Gastrocnemius medialis (tissue), 4 donors: Measurements from ENCODE around the gene OGDH. TPM values are rescaled to one million over a fixed set of nuclear protein-coding genes. Genes with fewer than 3 reads are reported as not detected.
"Not testable (repeated sequence)": the region's sequence is repeated elsewhere in the genome, so short reads cannot be mapped to it uniquely, and the experiment has no call there.

Source experiments
- ATAC-seq, 2 donors: fragments of 150-250 bp; one replicate each; pipeline ENCODE4 v1.9.1; 2016
- DNase-seq, 2 donors: peaks; one replicate each; pipeline ENCODE4 v3.0.0-alpha.2; 2019
- H3K27ac ChIP-seq, 4 donors: fragments of 200-600 bp; sonication (generic); 1 replicate in 1 of 4; 2 replicates in 3 of 4; pipeline ENCODE4 v1.5.1; 2016 to 2018; ENCODE audit warnings: mild to moderate bottlenecking in 2 of 4, moderate library complexity in 1 of 4
- H3K27me3 ChIP-seq, 3 donors: fragments of 200-600 bp; sonication (generic) in 2 of 3; 1 replicate in 1 of 3; 2 replicates in 2 of 3; pipeline versions ENCODE4 v1.5.1 to v1.6.0; 2016 to 2019; ENCODE audit warnings: mild to moderate bottlenecking in 1 of 3, moderate library complexity in 1 of 3
- H3K36me3 ChIP-seq, 2 donors: fragments of 200-600 bp; sonication (generic) in 1 of 2; one replicate each; pipeline ENCODE4 v1.5.1; 2017 to 2018
- H3K4me1 ChIP-seq, 2 donors: fragments of 200-600 bp; sonication (generic) in 1 of 2; one replicate each; pipeline ENCODE4 v1.5.1; 2016 to 2017; ENCODE audit warnings: mild to moderate bottlenecking in 2 of 2
- H3K4me3 ChIP-seq, 4 donors: fragments of 200-600 bp; sonication (generic) in 3 of 4; 1 replicate in 1 of 4; 2 replicates in 3 of 4; pipeline ENCODE4 v1.5.1; 2016 to 2019; ENCODE audit warnings: mild to moderate bottlenecking in 2 of 4
- H3K9me3 ChIP-seq, 3 donors: fragments of 200-600 bp; sonication (generic) in 2 of 3; 1 replicate in 1 of 3; 2 replicates in 2 of 3; pipeline ENCODE4 v1.5.1; 2016 to 2019
- CTCF ChIP-seq, 5 experiments: fragments of 450-650 bp in 3 of 5; fragments of 200-600 bp in 2 of 5; sonication (generic) in 2 of 5; IDR thresholded peaks in 4 of 5; conservative IDR thresholded peaks in 1 of 5; 1 replicate in 4 of 5; 2 replicates in 1 of 5; pipeline ENCODE4 v1.5.1; 2016 to 2019; ENCODE audit warnings: antibody characterized with exemption in 5 of 5, mild to moderate bottlenecking in 3 of 5, moderate library complexity in 3 of 5
- POLR2A ChIP-seq, 2 donors: fragments of 450-650 bp; IDR thresholded peaks; one replicate each; pipeline ENCODE4 v1.6.1; 2017; ENCODE audit warnings: antibody characterized with exemption in 2 of 2, mild to moderate bottlenecking in 2 of 2, moderate library complexity in 2 of 2
- in situ Hi-C, 4 donors: fragments of 200-750 bp; cut with MboI; loops; one replicate each; pipeline versions ENCODE4 v1.15.0 to v1.8.0; 2017; ENCODE audit warnings: low sequenced_read_pairs in 4 of 4
- intact Hi-C: fragments of 100-400 bp; cut with DNase I; formaldehyde crosslinking; loops from one replicate; pipeline ENCODE4 v1.15.1; 2023; ENCODE audit warnings: low total_unique reads
- total RNA-seq, 4 donors: library from RNA; depleted of rRNA; stranded (reverse); fragments of >200 nt; gene quantifications; one replicate each; pipeline versions ENCODE4 v1.1.0 to v1.2.3, GENCODE V29; 2016

Gene OGDH
- total RNA-seq, 4 donors from 2014 or later = 224 to 462 (median 396) TPM

DNA sequence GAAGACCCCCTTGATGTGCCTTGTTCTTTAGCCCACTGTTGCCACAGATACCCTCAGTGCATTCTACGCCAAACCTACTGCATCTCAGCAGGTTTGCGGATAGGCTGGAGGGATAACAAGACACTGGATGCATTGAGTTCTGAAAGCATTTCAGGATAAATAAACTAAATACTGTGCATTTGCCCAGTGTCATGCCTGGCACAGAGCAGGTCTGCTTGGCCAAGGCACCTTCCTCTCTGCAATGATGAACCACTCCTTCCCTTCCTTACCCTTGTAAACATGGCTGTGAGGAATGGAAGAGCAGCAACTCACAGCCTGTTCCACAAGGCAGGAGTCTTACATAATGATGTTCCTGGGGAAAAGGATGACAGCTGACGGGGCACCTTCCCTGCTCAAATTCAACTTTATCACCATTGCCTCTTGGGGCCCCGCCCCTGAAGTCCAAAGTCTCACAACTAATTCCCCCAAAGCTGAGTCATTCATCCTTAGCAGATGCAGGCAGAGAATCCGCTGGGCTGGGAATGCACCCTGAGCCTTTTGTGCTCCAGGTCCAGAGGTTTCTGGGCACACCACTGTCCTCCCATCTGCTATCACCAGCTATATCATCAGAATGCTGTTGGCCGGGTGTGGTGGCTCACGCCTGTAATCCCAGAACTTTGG, 44.3 kb upstream of the OGDH start:
- Histone ChIP-seq H3K4me3 (no peak overlapping the region), H3K27ac (no peak overlapping the region), H3K27me3 (no peaks in the 10 kb centered on the region), H3K36me3 (peaks cover 0 to 37% of the 10 kb centered on the region in 2 donors), H3K4me1 (peaks cover 0 to 5% of the 10 kb centered on the region in 2 donors), H3K9me3 (no peaks in the 10 kb centered on the region)
- no peak for TF ChIP-seq POLR2A (IDR thresholded peaks at IDR 0.05)
- TF ChIP-seq CTCF (IDR thresholded peaks at IDR 0.05 in 4 of 5, conservative IDR thresholded peaks at IDR 0.05 in 1 of 5) = no peak
- in situ Hi-C loops (no loop called here), intact Hi-C loops (loop anchor here (10.0 kb wide), 1 partner anchor 187 kb away; no protein-coding TSS in a partner anchor)
- ATAC-seq (peak in 1 of 2 donors; percentile 7), DNase-seq (no peak)

- ATAC-seq, DNase-seq, H3K9me3 ChIP-seq, H3K27me3 ChIP-seq, in situ Hi-C loops, H3K27ac ChIP-seq, H3K4me1 ChIP-seq, H3K4me3 ChIP-seq: not testable (repeated sequence)
- intact Hi-C loops = loop anchor here (10.0 kb wide), 1 partner anchor 188 kb away; no protein-coding TSS in a partner anchor
- H3K36me3 ChIP-seq = peaks cover 0 to 42% of the 10 kb centered on the region in 2 donors
Measured at GRCh38 chr7:44562622-44562962, 43.8 kb upstream of the OGDH start.

- Histone ChIP-seq H3K36me3 (peaks cover 0 to 48% of the 10 kb centered on the region in 2 donors), H3K27me3 (no peaks in the 10 kb centered on the region), H3K9me3 (no peaks in the 10 kb centered on the region), H3K27ac (no peak overlapping the region), H3K4me3 (no peak overlapping the region), H3K4me1 (peaks cover 0 to 5% of the 10 kb centered on the region in 2 donors)
- ATAC-seq (no peak), DNase-seq (no peak)
- in situ Hi-C loops = no loop called here
- intact Hi-C loops = loop anchor here (10.0 kb wide), 1 partner anchor 188 kb away; no protein-coding TSS in a partner anchor
- no peak for TF ChIP-seq CTCF (IDR thresholded peaks at IDR 0.05 in 4 of 5, conservative IDR thresholded peaks at IDR 0.05 in 1 of 5)
- TF ChIP-seq POLR2A (IDR thresholded peaks at IDR 0.05) = no peak
Measured at GRCh38 chr7:44563171-44563679, 43.2 kb upstream of the OGDH start.

DNA sequence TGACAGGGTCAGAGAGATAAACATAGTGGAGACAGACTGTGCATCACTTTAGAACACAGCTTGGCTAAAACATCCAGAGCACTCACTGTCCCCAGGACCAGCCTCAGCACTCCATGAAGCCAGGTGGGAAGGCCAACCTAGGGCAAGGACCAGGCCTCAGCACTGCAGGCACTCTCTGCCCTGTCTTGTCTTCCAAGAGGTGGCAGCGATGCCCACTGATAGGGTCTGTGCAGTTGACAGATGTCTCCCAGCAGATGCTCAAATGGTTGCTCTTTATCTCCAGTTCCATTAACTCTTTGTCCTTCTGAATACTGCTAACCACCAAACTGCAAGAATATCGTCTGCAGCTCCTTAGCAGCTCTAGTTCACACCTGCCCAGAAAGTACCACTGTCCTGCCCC, 41.8 kb upstream of the OGDH start:
- Histone ChIP-seq H3K4me1 (peaks cover 2 to 5% of the 10 kb centered on the region in 2 donors), H3K9me3 (no peaks in the 10 kb centered on the region), H3K27me3 (no peaks in the 10 kb centered on the region), H3K4me3 (no peak overlapping the region), H3K36me3 (peaks cover 0 to 62% of the 10 kb centered on the region in 2 donors), H3K27ac (peak overlapping the region in 1 of 4 donors; percentile 45)
- intact Hi-C loops (loop anchor here (1.0 to 10.0 kb wide), 2 partner anchors 190 to 323 kb away; no protein-coding TSS in a partner anchor), in situ Hi-C loops (no loop called here)
- no peak for TF ChIP-seq POLR2A (IDR thresholded peaks at IDR 0.05)
- no peak for TF ChIP-seq CTCF (IDR thresholded peaks at IDR 0.05 in 4 of 5, conservative IDR thresholded peaks at IDR 0.05 in 1 of 5)
- ATAC-seq (no peak), DNase-seq (no peak)

DNA sequence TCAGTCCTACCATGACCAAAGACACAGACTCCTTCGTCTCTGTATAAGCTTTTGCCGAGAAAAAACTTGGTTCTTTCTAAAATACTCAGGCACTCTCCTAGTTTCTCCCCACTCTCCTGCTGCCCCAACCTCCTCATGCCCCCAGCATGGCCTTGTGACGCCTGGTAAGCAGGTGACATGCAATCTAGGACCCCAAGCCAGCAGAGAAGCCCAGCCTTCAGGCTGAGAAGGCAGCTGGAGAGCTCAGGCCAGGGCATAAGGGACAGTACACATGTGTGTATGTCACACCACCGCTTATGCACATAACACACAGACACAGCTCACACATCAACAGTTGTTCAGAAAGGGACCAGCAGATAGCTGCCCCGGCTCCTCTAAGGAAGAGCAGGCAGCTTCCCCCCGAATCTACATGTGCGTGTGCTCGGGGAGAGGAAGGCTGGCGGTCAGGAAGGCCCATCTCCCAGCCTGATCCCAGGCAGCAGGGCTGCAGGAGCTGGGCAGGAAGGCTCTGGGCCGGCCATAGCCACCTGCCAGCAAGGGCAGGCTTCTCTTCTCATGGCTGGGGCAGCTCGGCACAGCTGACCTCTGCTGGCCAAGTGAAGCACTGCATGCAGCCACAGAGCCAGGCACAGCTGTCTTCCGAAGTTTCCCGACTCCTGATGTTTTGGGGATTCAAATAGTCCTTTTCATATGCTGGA, 41.2 kb upstream of the OGDH start:
- in situ Hi-C loops = no loop called here
- ATAC-seq (peak; percentile 89 to 92), DNase-seq (peak; percentile 28 to 65)
- Histone ChIP-seq H3K27me3 (no peaks in the 10 kb centered on the region), H3K36me3 (peaks cover 0 to 68% of the 10 kb centered on the region in 2 donors), H3K4me1 (peaks cover 2 to 5% of the 10 kb centered on the region in 2 donors), H3K9me3 (no peaks in the 10 kb centered on the region), H3K27ac (peak overlapping the region in 3 of 4 donors; percentile 28 to 56 (median 42)), H3K4me3 (no peak overlapping the region)
- intact Hi-C loops = loop anchor here (1.0 to 10.0 kb wide), 2 partner anchors 190 to 324 kb away; no protein-coding TSS in a partner anchor
- TF ChIP-seq CTCF (IDR thresholded peaks at IDR 0.05 in 4 of 5, conservative IDR thresholded peaks at IDR 0.05 in 1 of 5) (peak; percentile 92 to 99 (median 96)), POLR2A (IDR thresholded peaks at IDR 0.05) (no peak)
